ENCODE results near the gene PARP8.

GRCh38 chr5:50800410-50800809 is 134.0 kb downstream of the PARP8 start:
- TF ChIP-seq POU2F2 (IDR thresholded peaks at IDR 0.05; ENCODE audit: low read depth, low read length) (no peak), POLR2AphosphoS5 (IDR thresholded peaks at IDR 0.05; ENCODE audit: low read depth, low read length) (no peak), POLR2A (IDR thresholded peaks at IDR 0.05; ENCODE audit: low read depth, low read length) (no peak), TAF1 (IDR thresholded peaks at IDR 0.05; ENCODE audit: low read depth, low read length) (no peak), SPI1 (IDR thresholded peaks at IDR 0.05; ENCODE audit: low read depth, low read length) (no peak), PAX5 (IDR thresholded peaks at IDR 0.05; ENCODE audit: insufficient read depth, low read length, severe bottlenecking) (no peak)
